Sigmoid colon (tissue), 7 donors: ENCODE measurements around the gene NEAT1. TPM values are rescaled to one million over a fixed set of nuclear protein-coding genes. Genes with fewer than 3 reads are reported as not detected.

ENCODE experiments used
- DNase-seq: peaks from one replicate; pipeline ENCODE4 v3.0.0-alpha.2; 2019
- H3K27ac ChIP-seq, 4 donors: fragments of 200-600 bp; sonication (generic); one replicate each; pipeline ENCODE4 v1.5.1; 2016 to 2019; ENCODE audit warnings: mild to moderate bottlenecking in 1 of 4
- H3K27me3 ChIP-seq, 3 donors: fragments of 200-600 bp; sonication (generic); one replicate each; pipeline ENCODE4 v1.5.1; 2019; ENCODE audit warnings: mild to moderate bottlenecking in 1 of 3
- H3K36me3 ChIP-seq, 4 donors: fragments of 200-600 bp; sonication (generic); one replicate each; pipeline ENCODE4 v1.5.1; 2016 to 2019
- H3K4me1 ChIP-seq, 4 donors: fragments of 200-600 bp; sonication (generic); one replicate each; pipeline ENCODE4 v1.5.1; 2017 to 2019
- H3K4me3 ChIP-seq, 4 donors: fragments of 200-600 bp; sonication (generic); one replicate each; pipeline ENCODE4 v1.5.1; 2017 to 2019; ENCODE audit warnings: mild to moderate bottlenecking in 2 of 4, moderate library complexity in 1 of 4
- H3K9me3 ChIP-seq, 4 donors: fragments of 200-600 bp in 3 of 4; sonication (generic) in 3 of 4; one replicate each; pipeline versions ENCODE4 v1.5.1 to v1.6.1; 2013 to 2019
- CTCF ChIP-seq, 4 experiments: fragments of 450-650 bp in 3 of 4; fragments of 200-600 bp in 1 of 4; IDR thresholded peaks; one replicate each; pipeline ENCODE4 v1.5.1; 2016 to 2019; ENCODE audit warnings: antibody characterized with exemption in 4 of 4, mild to moderate bottlenecking in 3 of 4, moderate library complexity in 2 of 4
- EP300 ChIP-seq, 4 donors: sonication (generic); formaldehyde crosslinking; IDR thresholded peaks; one replicate each; pipeline ENCODE4 v1.6.1; 2017; ENCODE audit warnings: antibody characterized with exemption in 4 of 4
- POLR2A ChIP-seq, 2 donors: fragments of 450-650 bp; IDR thresholded peaks; one replicate each; pipeline ENCODE4 v1.6.1; 2016; ENCODE audit warnings: antibody characterized with exemption in 2 of 2, mild to moderate bottlenecking in 2 of 2, moderate library complexity in 2 of 2
- POLR2AphosphoS5 ChIP-seq, 4 donors: sonication (generic); formaldehyde crosslinking; IDR thresholded peaks; one replicate each; pipeline ENCODE4 v1.6.1; 2017; ENCODE audit warnings: antibody characterized with exemption in 4 of 4
- WGBS, 2 donors: extraction: QIAGEN DNeasy Blood & Tissue Kit; methylation state at CpG; one replicate each; pipeline ENCODE4 v1.1.7; 2013; 5-methylcytosine and 5-hydroxymethylcytosine counted together
- intact Hi-C: fragments of 100-400 bp; cut with DNase I; formaldehyde crosslinking; loops from one replicate; pipeline ENCODE4 v1.15.1; 2023
- polyA plus RNA-seq, 3 donors: library from polyadenylated mRNA; stranded (reverse); fragments of 200-250 nt; gene quantifications; one replicate each; pipeline ENCODE4 v1.2.3, GENCODE V29; 2013
- total RNA-seq, 4 donors: library from RNA; depleted of rRNA; stranded (reverse); fragments of >200 nt; gene quantifications; one replicate each; pipeline ENCODE4 v1.1.0, GENCODE V29; 2016
- donor health status: healthy with polysubstance abuse.
- donor health status: Bipolar disorder and iron deficiency.
- donor health status: healthy.

The NEAT1 gene
- total and polyA plus RNA-seq, 7 donors: 26.8 to 587 (median 167) TPM

DNA sequence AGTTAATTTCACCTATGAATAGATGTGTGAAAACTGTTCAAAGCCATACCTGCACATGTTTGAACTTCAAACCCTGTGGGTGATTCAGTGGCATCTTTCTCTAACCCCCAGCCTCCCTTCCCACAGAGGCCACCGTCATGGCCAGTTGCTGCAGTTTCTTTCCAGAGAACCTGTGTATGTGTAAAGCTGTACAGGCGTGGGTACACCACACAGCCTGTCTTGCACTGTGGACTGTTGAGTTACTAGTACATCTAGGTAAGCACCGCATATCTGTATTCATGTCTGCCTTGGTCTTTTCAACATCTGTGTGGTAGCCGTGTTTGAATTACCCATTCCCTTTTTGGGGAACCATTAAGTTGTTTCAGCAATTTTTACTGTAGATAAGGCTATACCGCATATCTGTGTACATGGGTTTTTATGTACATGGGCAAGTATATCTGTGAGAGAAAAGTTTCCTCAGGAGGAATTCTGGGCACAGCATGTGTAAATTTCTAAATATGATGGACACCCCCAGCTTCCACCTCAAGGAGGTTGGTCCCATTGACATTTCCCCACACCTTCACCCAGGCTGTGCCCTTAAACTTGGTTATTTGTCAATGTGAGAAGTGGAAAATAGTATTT is 13.9 kb downstream of the NEAT1 start:
- intact Hi-C loops: no loop called here

GRCh38 chr11:65437436-65438227 is 15.0 kb downstream of the NEAT1 start:
- Histone ChIP-seq H3K36me3 (peaks cover 32 to 98% (median 56%) of the 10 kb centered on the region in 4 donors), H3K4me1 (peaks cover 0 to 98% (median 89%) of the 10 kb centered on the region in 4 donors), H3K27me3 (no peaks in the 10 kb centered on the region), H3K9me3 (no peaks in the 10 kb centered on the region), H3K4me3 (no peak overlapping the region), H3K27ac (peak overlapping the region; percentile 35 to 100 (median 76))
- TF ChIP-seq POLR2AphosphoS5 (IDR thresholded peaks at IDR 0.05) (peak; percentile 38 to 75 (median 60)), CTCF (IDR thresholded peaks at IDR 0.05) (no peak)
- peak; percentile 66 for DNase-seq
- 84 to 87% methylated on average over 14 of the region's 14 CpGs for WGBS, 2 donors
- intact Hi-C loops: no loop called here

More for the DNA sequence above, 13.9 kb downstream of the NEAT1 start:
- H3K4me3 ChIP-seq: peak overlapping the region in 1 of 4 donors; percentile 6
- peak; percentile 62 for DNase-seq
- H3K36me3 ChIP-seq: peaks cover 32 to 98% (median 49%) of the 10 kb centered on the region in 4 donors
- 85 to 86% methylated on average over 5 of the region's 5 CpGs for WGBS, 2 donors
- H3K4me1 ChIP-seq: peaks cover 0 to 98% (median 90%) of the 10 kb centered on the region in 4 donors
- H3K27me3 ChIP-seq: no peaks in the 10 kb centered on the region
- peak overlapping the region; percentile 30 to 100 (median 76) for H3K27ac ChIP-seq
- H3K9me3 ChIP-seq: no peaks in the 10 kb centered on the region
- no peak for TF ChIP-seq CTCF (IDR thresholded peaks at IDR 0.05)
- peak; percentile 57 to 79 (median 64) for TF ChIP-seq POLR2AphosphoS5 (IDR thresholded peaks at IDR 0.05)
- no peak for TF ChIP-seq EP300 (IDR thresholded peaks at IDR 0.05)
- TF ChIP-seq POLR2A (IDR thresholded peaks at IDR 0.05): peak in 1 of 2 donors; percentile 31

DNA sequence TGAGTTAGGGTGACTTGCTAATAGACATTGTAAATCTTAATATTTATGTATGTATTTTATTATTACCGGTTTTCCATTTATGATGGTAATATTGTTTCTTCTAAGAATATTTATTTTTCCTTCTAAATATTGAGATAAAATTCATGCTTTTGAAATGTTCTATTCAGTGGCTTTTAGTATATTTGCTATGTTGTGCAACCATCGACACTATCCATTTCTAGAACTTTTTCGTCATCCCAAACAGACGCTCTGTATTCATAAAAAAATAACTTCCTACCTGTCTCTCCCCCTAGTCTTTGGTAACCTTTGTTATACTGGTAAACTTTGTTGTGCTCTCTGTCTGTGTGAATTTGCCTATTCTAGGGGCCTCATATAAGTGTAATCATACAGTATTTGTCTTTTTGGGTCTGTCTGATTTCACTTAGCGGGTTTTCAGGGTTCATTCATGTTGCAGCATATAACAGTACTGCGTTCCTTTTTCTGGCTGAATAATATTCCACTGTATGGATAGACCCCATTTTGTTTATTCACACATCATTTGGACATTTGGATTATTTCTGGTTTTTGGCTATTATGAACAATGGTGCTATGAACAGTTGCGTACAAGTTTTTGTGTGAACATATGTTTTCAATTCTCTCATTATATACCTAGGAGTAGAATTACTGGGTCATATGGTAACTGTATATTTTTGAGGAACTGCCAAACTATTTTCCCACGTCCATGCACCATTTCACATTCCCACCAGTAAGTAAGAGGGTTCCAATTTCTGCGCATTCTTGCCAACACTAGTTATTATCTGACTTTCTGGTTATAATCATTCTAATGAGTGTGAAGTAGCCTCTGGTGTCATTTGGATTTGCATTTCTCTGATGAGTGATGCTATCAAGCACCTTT is 15.9 kb downstream of the NEAT1 start:
- Histone ChIP-seq H3K9me3 (no peaks in the 10 kb centered on the region), H3K4me3 (no peak overlapping the region), H3K36me3 (peaks cover 34 to 98% (median 61%) of the 10 kb centered on the region in 4 donors), H3K27me3 (no peaks in the 10 kb centered on the region), H3K4me1 (peaks cover 0 to 98% (median 89%) of the 10 kb centered on the region in 4 donors), H3K27ac (peak overlapping the region; percentile 35 to 100 (median 76))
- 92 to 95% methylated on average over 9 of the region's 9 CpGs for WGBS, 2 donors
- DNase-seq: peak; percentile 29
- intact Hi-C loops: no loop called here
- TF ChIP-seq POLR2A (IDR thresholded peaks at IDR 0.05): no peak
- TF ChIP-seq EP300 (IDR thresholded peaks at IDR 0.05): no peak
- TF ChIP-seq POLR2AphosphoS5 (IDR thresholded peaks at IDR 0.05): peak; percentile 11 to 63 (median 47)
- TF ChIP-seq CTCF (IDR thresholded peaks at IDR 0.05): no peak

- Histone ChIP-seq H3K4me3 (no peak overlapping the region), H3K4me1 (peaks cover 0 to 93% (median 83%) of the 10 kb centered on the region in 4 donors), H3K27ac (peak overlapping the region; percentile 28 to 100 (median 86)), H3K9me3 (no peaks in the 10 kb centered on the region), H3K36me3 (peaks cover 39 to 98% (median 62%) of the 10 kb centered on the region in 4 donors), H3K27me3 (no peaks in the 10 kb centered on the region)
- TF ChIP-seq POLR2AphosphoS5 (IDR thresholded peaks at IDR 0.05) (peak; percentile 17 to 46 (median 22)), POLR2A (IDR thresholded peaks at IDR 0.05) (no peak)
- intact Hi-C loops: no loop called here
- DNase-seq: peak; percentile 62
- WGBS, 2 donors: 86 to 93% methylated on average over 7 of the region's 7 CpGs
Measured at GRCh38 chr11:65439331-65440181, 17.0 kb downstream of the NEAT1 start.
